ENCODE data around the gene SHISAL1.

DNA sequence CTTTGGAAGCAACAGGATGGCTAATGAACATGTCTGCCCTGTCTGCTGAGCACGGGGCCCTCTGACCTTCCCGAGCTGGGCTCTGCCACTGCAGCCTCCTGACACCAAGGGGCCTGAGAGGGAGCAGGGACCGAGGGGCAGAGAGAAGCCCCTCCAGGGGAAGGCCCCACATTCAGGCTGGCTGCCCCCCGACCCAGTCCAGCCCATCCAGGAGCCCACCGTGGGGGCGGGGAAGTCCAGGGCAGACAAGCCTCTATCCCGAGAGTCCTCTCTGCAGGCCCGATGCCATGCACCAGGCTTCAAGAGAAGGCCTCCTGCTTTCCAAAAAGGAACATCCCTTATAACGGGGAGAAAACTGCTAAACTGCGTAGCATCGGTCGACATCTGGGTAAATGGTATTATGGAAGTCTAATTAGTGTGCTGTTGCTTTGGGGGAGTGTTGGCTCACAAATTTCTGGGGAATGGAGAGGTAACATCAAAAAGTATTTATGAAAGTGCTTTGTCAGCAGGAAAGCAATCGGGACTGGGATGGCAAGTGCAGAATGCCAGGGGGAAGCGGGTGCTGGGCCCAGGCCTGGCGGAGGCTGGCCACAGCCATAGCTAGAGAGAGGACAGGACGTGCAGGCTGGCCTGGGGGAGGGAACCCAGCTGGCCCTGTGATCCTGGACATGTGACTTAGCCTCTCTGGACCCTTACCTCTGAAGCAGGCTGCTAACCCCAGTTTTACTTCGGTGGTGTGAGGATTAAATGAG, 5.3 kb upstream of the SHISAL1 start:
- TF ChIP-seq GATA3 (IDR thresholded peaks at IDR 0.05; ENCODE audit: low read depth, low read length) (no peak), GATA2 (IDR thresholded peaks at IDR 0.05; ENCODE audit: low read depth, low read length) (no peak)

Measured in SH-SY5Y (cell line).